IMR-90 (cell line): ENCODE data around the gene CD180. TPM values are rescaled to one million over a fixed set of nuclear protein-coding genes. Genes with fewer than 3 reads are reported as not detected.

Experiments used
- ATAC-seq: fragments of 200-7000 bp; cut with Tn5 transposase; 2 replicates; pipeline ENCODE4 v1.9.1; 2020; ENCODE audit warnings: low read depth, mild to moderate bottlenecking, moderate library complexity
- BruUV-seq: library from RNA; stranded (reverse); fragments of 400-500 nt; replicated peaks from 2 replicates; lab custom pipeline; 2021; lab: Mats Ljungman, UMichigan
- CTCF ChIA-PET: fragments of 300-600 bp; formaldehyde crosslinking; extraction: SDS; loops from one replicate; lab custom pipeline; 2021; ENCODE audit warnings: antibody characterized with exemption; lab: Yijun Ruan, JAX
- POLR2A ChIA-PET: fragments of 300-600 bp; sonication (Branson Sonifier 250); formaldehyde crosslinking; loops from one replicate; lab custom pipeline; 2022; ENCODE audit warnings: antibody characterized with exemption; ENCODE audit not compliant: unreplicated experiment; lab: Charles Lee
- DNase-seq: peaks from one replicate; pipeline ENCODE4 v3.0.0; 2013
- H2AFZ ChIP-seq: replicated peaks from 2 replicates; pipeline ENCODE3; 2013; ENCODE audit warnings: low read length, mild to moderate bottlenecking; ENCODE audit not compliant: poor library complexity
- H2AK5ac ChIP-seq: 2 replicates; pipeline ENCODE4 v1.6.1; 2013; ENCODE audit warnings: low read depth, low read length, inconsistent platforms
- H2AK9ac ChIP-seq: replicated peaks from 2 replicates; pipeline ENCODE3; 2013; ENCODE audit warnings: mild to moderate bottlenecking, low read depth, low read length, moderate library complexity; ENCODE audit not compliant: poor library complexity
- H2BK120ac ChIP-seq: 2 replicates; pipeline ENCODE4 v1.6.1; 2013; ENCODE audit warnings: low read depth, low read length, inconsistent platforms
- H2BK15ac ChIP-seq: 3 replicates; pipeline ENCODE4 v1.6.1; 2013; ENCODE audit warnings: low read depth, low read length, inconsistent platforms
- H2BK20ac ChIP-seq: 2 replicates; pipeline ENCODE4 v1.6.1; 2013; ENCODE audit warnings: low read depth, mild to moderate bottlenecking, inconsistent platforms, low read length, moderate library complexity
- H2BK5ac ChIP-seq: 2 replicates; pipeline ENCODE4 v1.6.1; 2013; ENCODE audit warnings: mild to moderate bottlenecking, low read depth, low read length, inconsistent platforms; ENCODE audit not compliant: poor library complexity, severe bottlenecking
- H3K14ac ChIP-seq: replicated peaks from 2 replicates; pipeline ENCODE4 v1.6.1; 2013; ENCODE audit warnings: low read depth, low read length, inconsistent platforms
- H3K18ac ChIP-seq: 2 replicates; pipeline ENCODE4 v1.6.1; 2013; ENCODE audit warnings: low read depth, low read length, control low read depth
- H3K23ac ChIP-seq: 2 replicates; pipeline ENCODE4 v1.6.1; 2013; ENCODE audit warnings: low read depth, low read length, inconsistent platforms
- H3K27ac ChIP-seq: 2 replicates; pipeline ENCODE4 v1.5.1; 2013; ENCODE audit warnings: mild to moderate bottlenecking, control low read depth, low read length; ENCODE audit not compliant: insufficient read depth
- H3K27me3 ChIP-seq: 2 replicates; pipeline ENCODE4 v1.6.1; 2013; ENCODE audit warnings: low read length; ENCODE audit not compliant: control insufficient read depth, insufficient read depth
- H3K36me3 ChIP-seq: 2 replicates; pipeline ENCODE4 v1.6.1; 2013; ENCODE audit warnings: low read length, mixed read lengths; ENCODE audit not compliant: control insufficient read depth, insufficient read depth
- H3K4ac ChIP-seq: 2 replicates; pipeline ENCODE4 v1.6.1; 2013; ENCODE audit warnings: low read depth, low read length, inconsistent platforms
- H3K4me1 ChIP-seq: 2 replicates; pipeline ENCODE4 v1.6.1; 2013; ENCODE audit warnings: low read length, mixed read lengths; ENCODE audit not compliant: control insufficient read depth, insufficient read depth
- H3K4me2 ChIP-seq: 2 replicates; pipeline ENCODE4 v1.6.1; 2013; ENCODE audit warnings: low read depth, mild to moderate bottlenecking, control low read depth, low read length, moderate library complexity
- H3K4me3 ChIP-seq: 2 replicates; pipeline ENCODE4 v1.5.1; 2013; ENCODE audit warnings: low read depth, mild to moderate bottlenecking, control low read depth, low read length, moderate library complexity; ENCODE audit not compliant: insufficient read depth
- H3K56ac ChIP-seq: 2 replicates; pipeline ENCODE4 v1.6.1; 2013; ENCODE audit warnings: low read length, inconsistent platforms; ENCODE audit not compliant: insufficient read depth; ENCODE audit errors: extremely low read depth
- H3K79me1 ChIP-seq, 2 experiments: 2 replicates each; pipeline ENCODE4 v1.6.1; 2013; ENCODE audit warnings: low read length in 2 of 2, inconsistent platforms in 1 of 2, low read depth in 1 of 2
- H3K9ac ChIP-seq: 2 replicates; pipeline ENCODE4 v1.6.1; 2013; ENCODE audit warnings: low read depth, low read length, control low read depth
- H3K9me1 ChIP-seq: 2 replicates; pipeline ENCODE4 v1.6.1; 2013; ENCODE audit warnings: low read length, inconsistent platforms; ENCODE audit not compliant: insufficient read depth
- H3K9me3 ChIP-seq: 2 replicates; pipeline ENCODE4 v1.6.1; 2013; ENCODE audit warnings: low read length; ENCODE audit not compliant: control insufficient read depth, insufficient read depth
- H4K20me1 ChIP-seq: 2 replicates; pipeline ENCODE4 v1.6.1; 2013; ENCODE audit warnings: low read length, inconsistent platforms; ENCODE audit not compliant: insufficient read depth
- H4K5ac ChIP-seq: 2 replicates; pipeline ENCODE4 v1.6.1; 2013; ENCODE audit warnings: mild to moderate bottlenecking, low read depth, low read length, control low read depth
- H4K8ac ChIP-seq, 2 experiments: 2 replicates each; pipeline ENCODE4 v1.6.1; 2013; ENCODE audit warnings: low read depth in 2 of 2, low read length in 2 of 2, control low read depth in 1 of 2, inconsistent platforms in 1 of 2
- H4K91ac ChIP-seq: 2 replicates; pipeline ENCODE4 v1.6.1; 2013; ENCODE audit warnings: low read depth, low read length, inconsistent platforms; ENCODE audit not compliant: insufficient read depth
- CHD1 ChIP-seq: IDR thresholded peaks from 2 replicates; pipeline ENCODE4 v1.6.1; 2012; ENCODE audit warnings: low read depth, low read length, improper control_type of control experiment
- MAZ ChIP-seq: IDR thresholded peaks from 2 replicates; pipeline ENCODE4 v1.6.1; 2012; ENCODE audit warnings: low read depth, mild to moderate bottlenecking, low read length, improper control_type of control experiment, moderate library complexity, borderline replicate concordance
- MXI1 ChIP-seq: IDR thresholded peaks from 2 replicates; pipeline ENCODE4 v1.6.1; 2012; ENCODE audit warnings: low read depth, mild to moderate bottlenecking, low read length, moderate library complexity, borderline replicate concordance
- RAD21 ChIP-seq: IDR thresholded peaks from 2 replicates; pipeline ENCODE4 v1.6.1; 2012; ENCODE audit warnings: low read length, improper control_type of control experiment
- RCOR1 ChIP-seq: IDR thresholded peaks from 2 replicates; pipeline ENCODE4 v1.6.1; 2012; ENCODE audit warnings: mild to moderate bottlenecking, low read length, improper control_type of control experiment; ENCODE audit not compliant: insufficient replicate concordance
- RFX5 ChIP-seq: IDR thresholded peaks from 2 replicates; pipeline ENCODE4 v1.8.0; 2012; ENCODE audit warnings: low read depth, mild to moderate bottlenecking, low read length, moderate library complexity
- WGBS, 2 experiments: methylation state at CpG; one replicate each; pipeline versions ENCODE4 v1.1.5 to v1.1.7; 2013; ENCODE audit warnings: missing lambda C conversion rate in 2 of 2; ENCODE audit not compliant: insufficient read length in 1 of 2; ENCODE audit errors: extremely low coverage in 2 of 2; 5-methylcytosine and 5-hydroxymethylcytosine counted together
- dilution Hi-C: fragments of 300-500 bp; cut with HindIII; formaldehyde crosslinking; loops from one replicate; pipeline ENCODE4 v1.14.3; 2018; ENCODE audit warnings: low sequenced_read_pairs; ENCODE audit not compliant: unreplicated experiment
- in situ Hi-C: fragments of 300-500 bp; cut with MboI; formaldehyde crosslinking; loops from 3 replicates; pipeline ENCODE4 v1.14.3; 2019; ENCODE audit warnings: low sequenced_read_pairs, inconsistent platforms, mixed read lengths
- intact Hi-C: fragments of 100-400 bp; cut with micrococcal nuclease; formaldehyde crosslinking; loops from 2 replicates; pipeline ENCODE4 v1.10.0; 2022
- polyA plus RNA-seq, 3 experiments: library from polyadenylated mRNA; depleted of rRNA; stranded (reverse); fragments of >200 nt; gene quantifications; 2 replicates each; pipeline ENCODE4 v1.2.3, GENCODE V29; 2012; ENCODE audit warnings: low replicate concordance in 1 of 3
- total RNA-seq: library from RNA; depleted of rRNA; stranded (reverse); fragments of >200 nt; gene quantifications from 2 replicates; pipeline ENCODE4 v1.2.3, GENCODE V29; 2012
- TF ChIP-seq, protein P1 (sequence below): fragments of 150-350 bp; IDR thresholded peaks from 2 replicates; pipeline ENCODE4 v1.6.1; 2016; ENCODE audit warnings: low read depth, mild to moderate bottlenecking, low read length, moderate library complexity, borderline replicate concordance
- TF ChIP-seq, protein P2 (sequence below): conservative IDR thresholded peaks from 2 replicates; pipeline ENCODE4 v1.5.1; 2012; ENCODE audit warnings: mild to moderate bottlenecking, low read depth, low read length, improper control_type of control experiment

CD180 gene
- total and polyA plus RNA-seq, 2 of the 4 experiments (the other 2 are of a cell fraction) = not detected

DNA sequence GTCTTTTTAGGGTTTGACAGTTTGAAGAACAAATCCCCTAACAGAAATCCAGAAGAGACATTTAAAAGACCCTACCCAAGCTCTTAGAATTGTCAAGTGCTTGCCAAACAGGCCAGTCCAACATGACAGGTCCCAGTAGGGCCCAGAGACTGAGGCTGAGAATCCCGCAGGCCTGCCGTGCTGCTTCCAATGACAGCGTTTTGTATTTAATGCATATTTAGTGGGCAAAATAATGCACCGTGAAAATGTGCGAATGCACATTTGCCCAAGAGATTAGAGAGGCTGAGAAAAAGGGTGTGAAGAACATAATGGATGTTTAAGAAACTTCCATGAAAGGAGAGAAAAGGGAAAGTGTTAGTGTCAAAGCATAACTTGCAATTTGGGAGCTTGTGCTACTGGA lies 57.6 kb downstream of the CD180 start:
- Histone ChIP-seq H4K5ac (no peak overlapping the region), H3K4ac (no peak overlapping the region), H3K4me3 (no peak overlapping the region), H2BK20ac (no peak overlapping the region), H3K9ac (no peak overlapping the region), H2BK120ac (no peak overlapping the region), H3K9me3 (no peaks in the 10 kb centered on the region), H4K8ac (no peak overlapping the region), H3K14ac (no peak overlapping the region), H2BK5ac (no peak overlapping the region), H4K20me1 (no peaks in the 10 kb centered on the region), H2AFZ (no peak overlapping the region), H3K27me3 (no peaks in the 10 kb centered on the region), H3K4me2 (no peak overlapping the region), H3K27ac (no peak overlapping the region), H3K18ac (no peak overlapping the region), H2BK15ac (no peak overlapping the region), H3K9me1 (peaks cover 3% of the 10 kb centered on the region; the same call in 1 of the 2 replicates), H3K79me1 (no peaks in the 10 kb centered on the region), H2AK9ac (no peak overlapping the region), H4K91ac (no peak overlapping the region), H3K36me3 (peaks cover 11% of the 10 kb centered on the region), H2AK5ac (no peak overlapping the region), H3K4me1 (no peaks in the 10 kb centered on the region), H3K56ac (no peak overlapping the region), H3K23ac (no peak overlapping the region)
- WGBS, 2 experiments = 68% methylated on average over 5 of the region's 5 CpGs; no CpG with 5 or more reads in 1 of the 2 experiments
- intact Hi-C loops = no loop called here
- TF ChIP-seq RFX5 (no peak), MAZ (no peak), CHD1 (no peak), RAD21 (no peak), RCOR1 (no peak), MXI1 (no peak)
- TF ChIP-seq, protein P1, sequence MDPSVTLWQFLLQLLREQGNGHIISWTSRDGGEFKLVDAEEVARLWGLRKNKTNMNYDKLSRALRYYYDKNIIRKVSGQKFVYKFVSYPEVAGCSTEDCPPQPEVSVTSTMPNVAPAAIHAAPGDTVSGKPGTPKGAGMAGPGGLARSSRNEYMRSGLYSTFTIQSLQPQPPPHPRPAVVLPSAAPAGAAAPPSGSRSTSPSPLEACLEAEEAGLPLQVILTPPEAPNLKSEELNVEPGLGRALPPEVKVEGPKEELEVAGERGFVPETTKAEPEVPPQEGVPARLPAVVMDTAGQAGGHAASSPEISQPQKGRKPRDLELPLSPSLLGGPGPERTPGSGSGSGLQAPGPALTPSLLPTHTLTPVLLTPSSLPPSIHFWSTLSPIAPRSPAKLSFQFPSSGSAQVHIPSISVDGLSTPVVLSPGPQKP = no peak
- TF ChIP-seq, protein P2, sequence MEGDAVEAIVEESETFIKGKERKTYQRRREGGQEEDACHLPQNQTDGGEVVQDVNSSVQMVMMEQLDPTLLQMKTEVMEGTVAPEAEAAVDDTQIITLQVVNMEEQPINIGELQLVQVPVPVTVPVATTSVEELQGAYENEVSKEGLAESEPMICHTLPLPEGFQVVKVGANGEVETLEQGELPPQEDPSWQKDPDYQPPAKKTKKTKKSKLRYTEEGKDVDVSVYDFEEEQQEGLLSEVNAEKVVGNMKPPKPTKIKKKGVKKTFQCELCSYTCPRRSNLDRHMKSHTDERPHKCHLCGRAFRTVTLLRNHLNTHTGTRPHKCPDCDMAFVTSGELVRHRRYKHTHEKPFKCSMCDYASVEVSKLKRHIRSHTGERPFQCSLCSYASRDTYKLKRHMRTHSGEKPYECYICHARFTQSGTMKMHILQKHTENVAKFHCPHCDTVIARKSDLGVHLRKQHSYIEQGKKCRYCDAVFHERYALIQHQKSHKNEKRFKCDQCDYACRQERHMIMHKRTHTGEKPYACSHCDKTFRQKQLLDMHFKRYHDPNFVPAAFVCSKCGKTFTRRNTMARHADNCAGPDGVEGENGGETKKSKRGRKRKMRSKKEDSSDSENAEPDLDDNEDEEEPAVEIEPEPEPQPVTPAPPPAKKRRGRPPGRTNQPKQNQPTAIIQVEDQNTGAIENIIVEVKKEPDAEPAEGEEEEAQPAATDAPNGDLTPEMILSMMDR = no peak
- CTCF ChIA-PET = no interaction called here
- dilution Hi-C loops = no loop called here
- in situ Hi-C loops = no loop called here
- DNase-seq = no peak
- BruUV-seq = no TSS peak
- POLR2A ChIA-PET = no interaction called here
- no peak for ATAC-seq
